ENCODE measurements around the gene PER1. TPM values are rescaled to one million over a fixed set of nuclear protein-coding genes. Genes with fewer than 3 reads are reported as not detected.

The PER1 gene
- total and polyA plus RNA-seq, 2 of the 8 experiments (the other 6 are each of a cell fraction or from before 2014, with no cell fraction given), result 9.6 to 38.0 TPM

DNA sequence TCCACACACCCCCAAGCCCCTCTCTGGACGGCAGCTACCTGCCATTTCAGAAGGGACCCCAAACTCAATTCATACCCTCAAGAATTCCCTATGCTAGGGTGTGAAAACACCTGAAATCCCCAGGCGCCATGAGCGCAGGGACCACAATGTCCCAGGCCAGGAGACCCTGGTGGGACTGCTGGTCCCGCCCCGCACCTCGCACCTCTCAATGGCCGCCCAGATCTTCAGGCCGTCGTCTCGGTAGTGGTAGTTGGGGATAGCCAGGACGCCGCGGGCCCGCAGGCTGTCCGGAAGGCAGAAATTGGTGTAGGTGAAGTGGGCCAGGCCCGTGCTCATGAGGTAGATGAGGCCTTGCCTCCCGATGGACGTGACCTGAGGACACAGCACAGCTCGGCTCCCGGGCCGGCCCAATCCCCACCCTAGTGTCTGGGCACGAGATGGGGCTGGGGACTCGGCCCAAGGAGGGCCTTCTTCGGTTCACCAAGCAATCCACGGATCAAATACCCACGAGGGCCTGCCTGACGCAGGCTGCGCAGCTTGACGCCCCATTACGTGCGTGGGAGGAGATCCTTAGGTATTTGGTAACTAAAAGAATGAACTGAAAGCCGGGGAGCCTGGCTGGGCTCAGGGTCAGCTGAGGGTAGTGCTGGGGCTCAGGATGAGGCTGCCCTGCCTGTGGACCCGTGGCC is 43.1 kb downstream of the PER1 start:
- peak overlapping the region in 1 of 4 experiments; percentile 67; a peak in 2 of 8 replicates for H3K4me3 ChIP-seq (ENCODE audit: extremely low read depth in 1 of 4, insufficient read depth in 2 of 4, low read depth in 3 of 4, low read length in 4 of 4)
- CTCF ChIA-PET (ENCODE audit: partially characterized antibody), result interaction anchor here (0.8 to 23.3 kb wide), 9 partner anchors 9 to 191 kb away, joined by 3 to 501 read pairs (median 40); partner anchors contain the start of genes ALOX12B and ALOXE3

More for the DNA sequence above, 43.1 kb downstream of the PER1 start:
- Histone ChIP-seq H2BK5ac (ENCODE audit: low read depth, low read length) (no peak overlapping the region), H3K36me3 (ENCODE audit: control insufficient read depth in 2 of 4, insufficient read depth in 4 of 4, low read length in 3 of 4) (no peaks in the 10 kb centered on the region), H3K9me3 (ENCODE audit: insufficient read depth in 2 of 2, low read depth in 1 of 2, low read length in 1 of 2) (no peaks in the 10 kb centered on the region), H3K23me2 (ENCODE audit: low read depth, low read length) (peaks cover 5% of the 10 kb centered on the region; the same call in 1 of the 2 replicates), H3K27ac (ENCODE audit: low read depth, low read length) (no peak overlapping the region), H2AFZ (ENCODE audit: low read length) (no peak overlapping the region), H3K79me2 (ENCODE audit: control insufficient read depth in 1 of 2, insufficient read depth in 2 of 2, low read length in 2 of 2) (no peaks in the 10 kb centered on the region), H3K79me1 (ENCODE audit: low read depth, low read length) (no peaks in the 10 kb centered on the region), H4K8ac (ENCODE audit: extremely low read depth, insufficient read depth, low read length) (no peak overlapping the region; the same call in 1 of the 2 replicates), H2BK120ac (replicated peaks; ENCODE audit: low read depth, low read length) (no peak overlapping the region), H2AK5ac (ENCODE audit: low read depth, low read length) (no peak overlapping the region), H3K56ac (replicated peaks; ENCODE audit: insufficient read length, low read depth, low read length) (no peak overlapping the region), H3K14ac (ENCODE audit: insufficient read length) (no peak overlapping the region), H2BK12ac (ENCODE audit: low read depth, low read length) (0 out of 2 replicates have a peak overlapping the region, but pooled peaks have one; percentile 39), H3K4me1 (replicated peaks in 1 of 4; ENCODE audit: control insufficient read depth in 3 of 4, insufficient read depth in 4 of 4, low read length in 3 of 4) (peaks cover 0 to 13% (median 3%) of the 10 kb centered on the region in 4 experiments; a peak in 5 of 7 replicates), H2BK15ac (ENCODE audit: low read length) (no peak overlapping the region), H3K18ac (ENCODE audit: extremely low read depth, low read length) (peak overlapping the region; percentile 62; the same call in 1 of the 2 replicates), H3K4me2 (ENCODE audit: insufficient read depth in 1 of 2, low read depth in 2 of 2, low read length in 2 of 2) (peak overlapping the region; percentile 70 to 95), H4K5ac (ENCODE audit: insufficient read length, low read depth, low read length) (no peak overlapping the region), H3K23ac (ENCODE audit: insufficient read length) (no peak overlapping the region), H3K9ac (replicated peaks in 1 of 4; ENCODE audit: extremely low read depth in 1 of 4, low read depth in 3 of 4, low read length in 3 of 4) (no peak overlapping the region), H2BK20ac (ENCODE audit: low read length) (no peak overlapping the region), H4K91ac (replicated peaks; ENCODE audit: insufficient read length, low read length) (no peak overlapping the region), H3K4ac (replicated peaks; ENCODE audit: insufficient read length, low read depth, low read length) (no peak overlapping the region), H3K27me3 (replicated peaks in 1 of 4; ENCODE audit: control insufficient read depth in 3 of 4, extremely low read depth in 1 of 4, insufficient read depth in 3 of 4, low read length in 3 of 4) (peaks cover 3 to 41% (median 32%) of the 10 kb centered on the region in 4 experiments), H4K20me1 (replicated peaks in 1 of 2; ENCODE audit: control insufficient read depth in 1 of 2, insufficient read depth in 2 of 2, low read length in 2 of 2) (peaks cover 0 to 3% of the 10 kb centered on the region in 2 experiments)
- 82% methylated on average over 32 of the region's 33 CpGs; no CpG with 5 or more reads in 1 of the 2 experiments for WGBS, 2 experiments (ENCODE audit: extremely low coverage in 1 of 2, insufficient coverage in 1 of 2, insufficient read length in 1 of 2, insufficient replicate concordance in 2 of 2, low coverage in 1 of 2, low lambda C conversion rate in 2 of 2, missing lambda C conversion rate in 1 of 2)
- FAIRE-seq (no peak), DNase-seq (ENCODE audit: low read depth in 1 of 2, low spot score in 2 of 2) (peak in 1 of 2 experiments; percentile 54)
- POLR2A ChIA-PET (ENCODE audit: partially characterized antibody), result interaction anchor here (1.0 to 3.0 kb wide), 5 partner anchors 47 to 96 kb away, joined by 3 to 7 read pairs (median 3); no protein-coding TSS in a partner anchor
- TF ChIP-seq, protein P1, sequence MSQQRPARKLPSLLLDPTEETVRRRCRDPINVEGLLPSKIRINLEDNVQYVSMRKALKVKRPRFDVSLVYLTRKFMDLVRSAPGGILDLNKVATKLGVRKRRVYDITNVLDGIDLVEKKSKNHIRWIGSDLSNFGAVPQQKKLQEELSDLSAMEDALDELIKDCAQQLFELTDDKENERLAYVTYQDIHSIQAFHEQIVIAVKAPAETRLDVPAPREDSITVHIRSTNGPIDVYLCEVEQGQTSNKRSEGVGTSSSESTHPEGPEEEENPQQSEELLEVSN (IDR thresholded peaks at IDR 0.05), result peak; percentile 82
- TF ChIP-seq CBX8 (IDR thresholded peaks at IDR 0.05; ENCODE audit: borderline replicate concordance, low read depth, low read length) (no peak), SIN3A (conservative IDR thresholded peaks at IDR 0.05 in 1 of 2, IDR thresholded peaks at IDR 0.05 in 1 of 2; ENCODE audit: low read depth in 1 of 2, low read length in 2 of 2) (no peak), BRCA1 (IDR thresholded peaks at IDR 0.05; ENCODE audit: low read depth, low read length) (no peak), KDM1A (IDR thresholded peaks at IDR 0.05; ENCODE audit: borderline replicate concordance, low read length) (no peak), CEBPB (IDR thresholded peaks at IDR 0.05; ENCODE audit: low read depth, low read length) (no peak), EGR1 (IDR thresholded peaks at IDR 0.05; ENCODE audit: borderline replicate concordance, low read depth, low read length) (0 out of 2 replicates have a peak, but pooled peaks have one; percentile 27)
- TF ChIP-seq, protein P2, sequence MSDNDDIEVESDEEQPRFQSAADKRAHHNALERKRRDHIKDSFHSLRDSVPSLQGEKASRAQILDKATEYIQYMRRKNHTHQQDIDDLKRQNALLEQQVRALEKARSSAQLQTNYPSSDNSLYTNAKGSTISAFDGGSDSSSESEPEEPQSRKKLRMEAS (IDR thresholded peaks at IDR 0.05), result peak; percentile 72

All from H1 (cell line).